Right lobe of liver (tissue), 4 donors: ENCODE results near the gene AKAP12.

ENCODE experiments used
- CTCF ChIP-seq, 4 donors: fragments of 200-600 bp in 3 of 4; fragments of 450-650 bp in 1 of 4; IDR thresholded peaks; one replicate each; pipeline versions ENCODE4 v1.5.1 to v1.8.0; 2016 to 2022; ENCODE audit warnings: antibody characterized with exemption in 4 of 4, mild to moderate bottlenecking in 2 of 4
- POLR2A ChIP-seq: fragments of 450-650 bp; IDR thresholded peaks from one replicate; pipeline ENCODE4 v1.6.1; 2017; ENCODE audit warnings: antibody characterized with exemption, mild to moderate bottlenecking
- donor health status: DM: no; HTN: no; CAD: no.
- donor health status: DM: no; HTN: no; CAD: no.
- donor health status: DM: no; HTN: yes; CAD: no.

- TF ChIP-seq CTCF (IDR thresholded peaks at IDR 0.05) (no peak), POLR2A (no peak)
Measured at GRCh38 chr6:151265282-151265681, 25.5 kb downstream of the AKAP12 start.
